ENCODE results near the gene PIP4K2B.
A peak's percentile ranks its signal among the peaks of the same experiment; 100 is the strongest.

Gene PIP4K2B

DNA sequence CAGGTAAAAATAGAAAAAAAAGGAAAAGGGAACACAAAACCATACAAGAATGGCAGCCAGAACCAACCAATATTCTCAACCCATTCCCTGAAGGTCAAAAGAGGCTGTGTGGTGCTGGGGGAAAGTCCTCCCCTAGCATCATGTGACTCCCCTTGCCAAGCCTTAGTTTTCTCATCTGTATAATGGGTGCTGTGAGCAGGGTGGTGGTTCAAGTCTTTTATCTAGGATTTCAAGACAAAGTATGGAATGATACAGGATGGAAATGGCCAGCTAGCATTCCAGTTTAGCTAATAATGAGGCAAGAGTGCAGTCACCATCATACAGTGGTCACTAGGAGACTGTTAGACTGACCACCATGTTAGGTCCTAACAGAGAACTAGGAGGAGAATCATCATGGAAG lies 26.1 kb downstream of the PIP4K2B start:
- H3K27me3 ChIP-seq (replicated peaks; ENCODE audit: control insufficient read depth, insufficient read depth, low read length): no peaks in the 10 kb centered on the region
- H3K9ac ChIP-seq (ENCODE audit: low read length): no peak overlapping the region
- no peaks in the 10 kb centered on the region for H3K4me1 ChIP-seq (ENCODE audit: control insufficient read depth, insufficient read depth, low read length)
- peaks cover 95% of the 10 kb centered on the region for H3K36me3 ChIP-seq (ENCODE audit: control insufficient read depth, insufficient read depth, low read length, severe bottlenecking)
- no peak overlapping the region for H3K4me3 ChIP-seq (ENCODE audit: low read length)
- no peaks in the 10 kb centered on the region for H3K9me3 ChIP-seq (ENCODE audit: control insufficient read depth, low read length)
- DNase-seq (ENCODE audit: low read depth): no peak

DNA sequence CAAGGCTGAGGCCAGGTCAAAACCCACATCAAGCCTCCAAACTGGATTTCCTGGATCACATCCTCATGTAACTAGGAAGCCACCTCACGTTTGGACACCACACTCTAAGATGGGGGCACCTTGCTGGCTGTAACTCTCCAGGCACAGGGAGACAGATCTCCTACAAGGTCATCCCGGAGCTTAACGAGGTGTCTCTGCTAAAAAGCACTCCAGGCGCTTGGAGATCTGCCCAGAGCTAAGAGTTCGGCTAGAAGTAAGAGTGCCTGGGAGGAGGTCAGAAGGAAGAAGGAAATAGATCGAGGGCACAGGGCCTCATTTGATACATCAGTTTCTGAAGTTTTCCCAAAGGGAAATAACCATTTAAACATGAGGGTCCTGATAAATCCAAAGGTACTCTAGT lies 30.9 kb downstream of the PIP4K2B start:
- no peak overlapping the region for H3K4me3 ChIP-seq (ENCODE audit: low read length)
- no peaks in the 10 kb centered on the region for H3K4me1 ChIP-seq (ENCODE audit: control insufficient read depth, insufficient read depth, low read length)
- no peak for DNase-seq (ENCODE audit: low read depth)
- no peaks in the 10 kb centered on the region for H3K9me3 ChIP-seq (ENCODE audit: control insufficient read depth, low read length)
- no peaks in the 10 kb centered on the region for H3K27me3 ChIP-seq (replicated peaks; ENCODE audit: control insufficient read depth, insufficient read depth, low read length)
- H3K9ac ChIP-seq (ENCODE audit: low read length): no peak overlapping the region
- peaks cover 97% of the 10 kb centered on the region for H3K36me3 ChIP-seq (ENCODE audit: control insufficient read depth, insufficient read depth, low read length, severe bottlenecking)

DNA sequence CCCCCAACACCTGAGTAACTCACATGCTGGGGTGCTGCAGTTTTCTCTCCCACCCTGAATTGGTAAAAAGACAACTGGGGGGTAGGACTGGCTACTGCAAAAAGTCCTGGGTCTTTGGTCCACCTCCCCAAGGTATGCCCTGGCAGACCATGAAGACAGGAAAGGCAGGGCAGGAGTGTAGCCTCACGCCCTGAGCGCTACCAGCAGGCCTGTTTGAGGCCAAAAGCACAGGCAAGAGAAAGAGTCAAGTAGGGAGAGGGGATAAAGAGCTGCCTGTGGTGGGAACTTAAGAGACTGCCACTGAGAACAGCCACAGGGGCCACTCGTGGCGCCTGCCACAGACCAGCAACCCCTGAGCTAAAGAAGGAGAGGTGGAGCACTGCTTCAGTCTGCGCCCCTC lies 33.0 kb downstream of the PIP4K2B start:
- H3K4me3 ChIP-seq (ENCODE audit: low read length): no peak overlapping the region
- H3K36me3 ChIP-seq (ENCODE audit: control insufficient read depth, insufficient read depth, low read length, severe bottlenecking): peaks cover 95% of the 10 kb centered on the region

DNA sequence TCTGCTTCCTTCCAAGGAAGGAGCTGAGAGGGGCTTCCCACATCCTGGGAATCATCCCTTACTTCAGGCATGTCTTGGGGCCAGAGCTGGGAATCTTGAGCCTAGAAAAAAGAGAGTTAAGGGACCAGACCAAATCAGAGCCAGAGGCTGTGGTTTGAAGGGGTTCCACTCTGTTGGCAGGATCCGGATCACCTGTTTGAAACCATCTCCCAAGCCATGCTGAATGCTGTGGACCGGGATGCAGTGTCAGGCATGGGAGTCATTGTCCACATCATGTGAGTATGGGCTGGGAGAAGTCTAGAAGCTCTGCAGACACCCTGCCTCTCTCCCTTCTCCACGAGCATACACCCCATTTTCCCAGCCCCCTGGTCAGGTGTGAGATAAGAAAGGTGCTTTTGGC lies 37.1 kb downstream of the PIP4K2B start:
- Histone ChIP-seq H3K4me1 (ENCODE audit: control insufficient read depth, insufficient read depth, low read length) (no peaks in the 10 kb centered on the region), H3K9ac (ENCODE audit: low read length) (no peak overlapping the region), H3K36me3 (ENCODE audit: control insufficient read depth, insufficient read depth, low read length, severe bottlenecking) (peaks cover 93% of the 10 kb centered on the region), H3K27me3 (replicated peaks; ENCODE audit: control insufficient read depth, insufficient read depth, low read length) (no peaks in the 10 kb centered on the region), H3K9me3 (ENCODE audit: control insufficient read depth, low read length) (no peaks in the 10 kb centered on the region), H3K4me3 (ENCODE audit: low read length) (no peak overlapping the region)
- no peak for DNase-seq (ENCODE audit: low read depth)

More for the DNA sequence above, 33.0 kb downstream of the PIP4K2B start:
- H3K4me1 ChIP-seq (ENCODE audit: control insufficient read depth, insufficient read depth, low read length): no peaks in the 10 kb centered on the region
- no peak for DNase-seq (ENCODE audit: low read depth)
- H3K9ac ChIP-seq (ENCODE audit: low read length): no peak overlapping the region
- no peaks in the 10 kb centered on the region for H3K27me3 ChIP-seq (replicated peaks; ENCODE audit: control insufficient read depth, insufficient read depth, low read length)
- no peaks in the 10 kb centered on the region for H3K9me3 ChIP-seq (ENCODE audit: control insufficient read depth, low read length)

DNA sequence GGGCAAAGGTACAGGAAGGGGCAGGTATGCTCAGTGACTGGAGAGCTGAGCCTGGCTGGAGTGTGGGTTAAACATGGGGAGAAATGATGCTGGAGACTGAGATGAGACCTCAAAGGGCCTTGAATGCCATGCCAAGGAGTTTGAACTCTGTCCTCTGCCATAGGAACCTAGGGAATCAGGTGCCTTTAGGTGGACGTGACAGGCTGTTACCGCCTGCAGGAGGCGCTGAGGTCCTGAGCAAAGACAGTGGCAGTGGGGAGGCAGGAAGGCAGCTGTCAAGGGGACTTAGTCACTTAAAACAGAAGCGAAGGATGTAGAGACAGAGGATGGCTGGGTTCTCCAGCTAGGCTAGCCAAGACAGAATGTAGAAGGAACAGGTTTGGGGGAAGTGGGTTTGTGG lies 37.7 kb downstream of the PIP4K2B start:
- no peak overlapping the region for H3K9ac ChIP-seq (ENCODE audit: low read length)
- no peak overlapping the region for H3K4me3 ChIP-seq (ENCODE audit: low read length)
- no peaks in the 10 kb centered on the region for H3K27me3 ChIP-seq (replicated peaks; ENCODE audit: control insufficient read depth, insufficient read depth, low read length)
- H3K36me3 ChIP-seq (ENCODE audit: control insufficient read depth, insufficient read depth, low read length, severe bottlenecking): peaks cover 92% of the 10 kb centered on the region
- no peaks in the 10 kb centered on the region for H3K4me1 ChIP-seq (ENCODE audit: control insufficient read depth, insufficient read depth, low read length)
- peak; percentile 13 for DNase-seq (ENCODE audit: low read depth)
- H3K9me3 ChIP-seq (ENCODE audit: control insufficient read depth, low read length): no peaks in the 10 kb centered on the region

DNA sequence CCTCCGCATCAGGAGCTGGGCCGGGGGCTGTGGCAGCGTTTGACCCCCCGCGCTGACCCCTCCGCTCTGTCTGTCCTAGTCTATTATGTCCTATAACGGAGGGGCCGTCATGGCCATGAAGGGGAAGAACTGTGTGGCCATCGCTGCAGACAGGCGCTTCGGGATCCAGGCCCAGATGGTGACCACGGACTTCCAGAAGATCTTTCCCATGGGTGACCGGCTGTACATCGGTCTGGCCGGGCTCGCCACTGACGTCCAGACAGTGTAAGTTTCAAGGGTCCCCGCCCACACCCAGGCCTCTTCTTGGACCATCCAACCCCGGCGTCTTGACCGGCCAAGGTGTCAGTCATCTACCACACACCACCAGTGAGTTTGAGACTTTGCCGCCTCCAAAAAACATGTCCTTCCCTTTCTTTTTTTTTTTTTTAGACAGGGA lies 46.3 kb downstream of the PIP4K2B start:
- no peak for DNase-seq (ENCODE audit: low read depth)
- Histone ChIP-seq H3K36me3 (ENCODE audit: control insufficient read depth, insufficient read depth, low read length, severe bottlenecking) (peaks cover 30% of the 10 kb centered on the region), H3K9me3 (ENCODE audit: control insufficient read depth, low read length) (no peaks in the 10 kb centered on the region)

DNA sequence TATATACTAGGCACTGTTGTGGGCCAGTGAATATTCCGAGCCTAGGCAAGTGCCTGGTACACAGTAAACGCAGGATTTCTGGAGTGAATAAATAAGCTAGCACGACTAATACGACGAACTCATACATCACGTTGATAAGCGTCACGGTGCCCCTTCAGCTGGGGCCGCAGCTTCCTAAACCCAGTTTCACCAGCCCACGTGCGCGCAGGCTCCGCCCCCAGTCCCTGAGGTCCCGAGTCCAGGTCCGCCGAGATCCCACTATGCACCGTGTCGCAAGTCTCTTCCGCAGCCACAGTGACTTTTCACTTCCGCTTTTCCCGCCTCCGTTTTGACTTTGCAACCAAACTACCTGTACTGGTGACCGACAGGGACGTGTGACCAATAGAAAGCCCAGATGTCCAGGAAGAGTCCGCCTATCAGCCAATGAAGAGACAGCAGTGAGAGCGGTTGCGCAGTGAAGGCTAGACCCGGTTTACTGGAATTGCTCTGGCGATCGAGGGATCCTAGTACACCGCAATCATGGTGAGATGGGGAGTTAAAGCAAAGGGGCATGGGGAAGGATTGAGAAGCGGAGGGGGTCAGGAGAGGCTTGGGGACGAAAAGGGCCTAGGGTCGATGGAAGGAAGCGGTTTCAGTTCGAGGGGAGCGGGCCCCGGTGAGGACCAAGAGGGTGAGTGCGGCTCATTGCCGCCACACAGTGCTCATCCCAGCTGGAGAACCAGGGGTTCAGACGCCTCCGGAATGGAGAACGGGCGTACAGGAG lies 46.9 kb downstream of the PIP4K2B start, which contains the start of gene PSMB3:
PSMB3 (plus strand) TSS at position 434 of the 763 bp plus-strand sequence; CDS start at position 520, 86 bp downstream.
- H3K27me3 ChIP-seq (replicated peaks; ENCODE audit: control insufficient read depth, insufficient read depth, low read length): no peaks in the 10 kb centered on the region
- peak; percentile 99 for DNase-seq (ENCODE audit: low read depth)
- peaks cover 37% of the 10 kb centered on the region for H3K4me1 ChIP-seq (ENCODE audit: control insufficient read depth, insufficient read depth, low read length)
- H3K9me3 ChIP-seq (ENCODE audit: control insufficient read depth, low read length): no peaks in the 10 kb centered on the region
- H3K4me3 ChIP-seq (ENCODE audit: low read length): peak within 1 kb of the TSS; percentile 97
- H3K9ac ChIP-seq (ENCODE audit: low read length): peak within 1 kb of the TSS; percentile 99
- peaks cover 25% of the 10 kb centered on the region for H3K36me3 ChIP-seq (ENCODE audit: control insufficient read depth, insufficient read depth, low read length, severe bottlenecking)

More for the DNA sequence above, 46.3 kb downstream of the PIP4K2B start:
- Histone ChIP-seq H3K27me3 (replicated peaks; ENCODE audit: control insufficient read depth, insufficient read depth, low read length) (no peaks in the 10 kb centered on the region), H3K4me1 (ENCODE audit: control insufficient read depth, insufficient read depth, low read length) (peaks cover 37% of the 10 kb centered on the region), H3K9ac (ENCODE audit: low read length) (peak overlapping the region; percentile 99), H3K4me3 (ENCODE audit: low read length) (peak overlapping the region; percentile 97)

DNA sequence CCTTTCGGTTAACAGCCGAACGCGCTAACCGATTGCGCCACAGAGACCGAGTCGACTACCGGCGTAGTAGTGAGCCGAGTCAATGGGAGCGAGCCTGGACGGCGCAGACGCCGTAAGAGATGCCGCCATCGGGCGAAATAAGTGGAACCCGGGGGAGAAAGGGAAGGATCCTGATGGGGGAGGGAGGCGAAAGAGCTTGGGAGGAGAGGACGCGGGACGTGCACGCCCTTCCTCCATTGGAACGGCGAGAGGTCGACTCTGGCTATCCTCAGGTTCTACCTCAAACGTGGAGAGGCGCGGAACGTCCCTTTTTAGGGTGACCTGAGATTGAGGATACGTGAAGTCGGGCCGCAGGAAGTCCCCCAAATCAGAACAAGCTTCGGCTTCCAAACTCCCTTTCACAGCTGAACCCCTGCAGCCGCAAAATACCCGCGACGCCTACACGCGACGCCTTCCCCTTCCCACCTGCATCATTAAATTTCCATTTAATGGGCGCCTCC lies 47.5 kb downstream of the PIP4K2B start:
- Histone ChIP-seq H3K4me1 (ENCODE audit: control insufficient read depth, insufficient read depth, low read length) (peaks cover 38% of the 10 kb centered on the region), H3K36me3 (ENCODE audit: control insufficient read depth, insufficient read depth, low read length, severe bottlenecking) (peaks cover 19% of the 10 kb centered on the region), H3K9me3 (ENCODE audit: control insufficient read depth, low read length) (no peaks in the 10 kb centered on the region), H3K27me3 (replicated peaks; ENCODE audit: control insufficient read depth, insufficient read depth, low read length) (no peaks in the 10 kb centered on the region), H3K4me3 (ENCODE audit: low read length) (peak overlapping the region; percentile 97), H3K9ac (ENCODE audit: low read length) (peak overlapping the region; percentile 86)
- DNase-seq (ENCODE audit: low read depth): peak; percentile 92

DNA sequence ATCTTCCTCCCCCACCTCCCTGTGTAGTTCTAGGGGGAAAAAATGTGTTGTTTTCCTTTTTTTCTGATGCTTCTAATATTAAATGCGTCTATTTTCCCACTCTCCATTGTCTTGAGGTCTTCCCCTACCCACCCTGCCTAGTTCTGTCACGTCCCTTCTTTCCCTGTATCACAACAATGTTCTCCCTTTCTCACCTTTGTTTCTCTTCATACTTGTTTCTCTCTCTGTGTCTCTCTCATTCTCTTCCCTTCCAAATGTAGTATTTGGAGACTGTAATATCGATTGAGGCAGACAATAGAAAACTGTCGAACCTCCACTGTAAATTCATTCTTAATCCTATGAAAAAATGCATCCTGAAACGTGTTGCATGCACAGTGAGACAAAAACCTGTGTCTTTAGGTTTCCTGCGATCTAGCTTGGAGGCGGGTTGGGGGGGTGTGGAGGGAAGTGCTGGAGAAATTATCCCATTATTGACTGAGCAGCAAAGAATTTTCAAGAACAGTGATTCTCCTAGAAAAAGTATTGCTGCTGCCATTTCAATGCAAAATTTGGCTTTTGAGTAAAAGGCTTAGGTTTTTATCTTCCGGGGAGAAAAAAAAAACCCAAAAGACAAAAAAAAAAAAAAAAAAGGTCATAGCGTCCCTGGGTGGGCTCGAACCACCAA lies 48.1 kb downstream of the PIP4K2B start:
- DNase-seq (ENCODE audit: low read depth): no peak
- no peaks in the 10 kb centered on the region for H3K27me3 ChIP-seq (replicated peaks; ENCODE audit: control insufficient read depth, insufficient read depth, low read length)
- no peaks in the 10 kb centered on the region for H3K9me3 ChIP-seq (ENCODE audit: control insufficient read depth, low read length)
- peaks cover 14% of the 10 kb centered on the region for H3K36me3 ChIP-seq (ENCODE audit: control insufficient read depth, insufficient read depth, low read length, severe bottlenecking)
- peak overlapping the region; percentile 14 for H3K9ac ChIP-seq (ENCODE audit: low read length)
- peak overlapping the region; percentile 97 for H3K4me3 ChIP-seq (ENCODE audit: low read length)
- peaks cover 44% of the 10 kb centered on the region for H3K4me1 ChIP-seq (ENCODE audit: control insufficient read depth, insufficient read depth, low read length)

DNA sequence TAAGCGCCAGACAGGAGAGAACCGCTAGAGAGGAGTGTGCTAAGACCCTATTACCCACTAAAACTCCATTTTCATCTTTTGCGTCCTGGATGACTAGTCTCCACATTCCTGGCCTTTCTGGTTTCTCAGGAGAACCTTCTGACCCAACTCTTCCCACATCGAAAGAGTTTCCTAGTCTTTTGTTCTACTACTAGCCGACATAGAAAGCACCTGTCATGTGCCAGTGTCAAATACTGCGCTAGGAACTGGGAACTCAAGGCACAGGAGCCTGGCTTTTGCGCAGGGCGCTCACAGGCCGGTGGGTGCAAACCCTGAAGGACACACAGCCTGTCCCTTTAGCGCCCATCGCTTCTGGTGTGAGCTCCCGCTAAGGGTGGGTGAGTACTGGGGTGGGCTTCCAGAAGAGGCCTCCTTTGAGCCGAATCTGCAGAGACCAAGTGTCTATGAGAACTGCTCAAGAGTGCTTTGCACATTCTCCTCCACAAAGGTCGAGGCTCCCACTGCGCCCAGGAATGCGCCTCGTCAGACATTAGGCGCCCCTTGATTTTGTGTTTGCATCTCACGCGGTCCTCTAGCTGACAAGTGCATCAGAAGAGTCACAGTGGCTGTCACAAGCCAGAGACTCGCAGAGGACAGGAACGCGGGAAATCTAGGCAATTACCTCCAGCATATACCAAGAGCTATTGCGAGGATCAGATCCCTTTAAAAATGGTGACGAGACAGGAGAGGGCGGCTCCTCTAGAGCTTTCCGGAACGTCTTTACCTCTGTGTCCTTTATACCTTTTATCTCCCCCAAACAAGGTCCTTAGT lies 48.8 kb downstream of the PIP4K2B start:
- H3K27me3 ChIP-seq (replicated peaks; ENCODE audit: control insufficient read depth, insufficient read depth, low read length): no peaks in the 10 kb centered on the region
- H3K9me3 ChIP-seq (ENCODE audit: control insufficient read depth, low read length): no peaks in the 10 kb centered on the region
- H3K36me3 ChIP-seq (ENCODE audit: control insufficient read depth, insufficient read depth, low read length, severe bottlenecking): peaks cover 6% of the 10 kb centered on the region
- H3K4me3 ChIP-seq (ENCODE audit: low read length): peak overlapping the region; percentile 97
- peak; percentile 52 for DNase-seq (ENCODE audit: low read depth)
- H3K9ac ChIP-seq (ENCODE audit: low read length): peak overlapping the region; percentile 14
- peaks cover 47% of the 10 kb centered on the region for H3K4me1 ChIP-seq (ENCODE audit: control insufficient read depth, insufficient read depth, low read length)

DNA sequence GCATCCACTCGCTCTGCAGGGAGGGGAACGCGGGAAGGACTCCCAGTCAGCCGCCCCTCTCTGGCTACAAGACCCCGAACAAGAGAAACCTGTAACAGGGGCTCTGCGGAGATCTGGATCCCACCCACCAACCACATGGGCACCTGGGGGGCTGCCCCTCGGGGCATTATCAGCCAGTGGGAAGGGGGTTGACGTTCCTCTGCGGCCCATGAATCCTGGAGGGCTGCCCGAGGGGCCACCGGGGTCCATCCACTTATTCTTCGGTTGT lies 49.4 kb downstream of the PIP4K2B start:
- no peak for DNase-seq (ENCODE audit: low read depth)
- peaks cover 6% of the 10 kb centered on the region for H3K36me3 ChIP-seq (ENCODE audit: control insufficient read depth, insufficient read depth, low read length, severe bottlenecking)
- peak overlapping the region; percentile 81 for H3K4me3 ChIP-seq (ENCODE audit: low read length)
- no peaks in the 10 kb centered on the region for H3K27me3 ChIP-seq (replicated peaks; ENCODE audit: control insufficient read depth, insufficient read depth, low read length)
- no peaks in the 10 kb centered on the region for H3K9me3 ChIP-seq (ENCODE audit: control insufficient read depth, low read length)
- peak overlapping the region; percentile 82 for H3K9ac ChIP-seq (ENCODE audit: low read length)
- H3K4me1 ChIP-seq (ENCODE audit: control insufficient read depth, insufficient read depth, low read length): peaks cover 47% of the 10 kb centered on the region

Measured in adipocyte (in vitro differentiated cells).